Vagina (tissue), 2 donors: ENCODE measurements around the gene SNRK.

ENCODE experiments used
- CTCF ChIP-seq, 3 experiments: fragments of 450-650 bp in 2 of 3; fragments of 200-600 bp in 1 of 3; sonication (generic) in 1 of 3; IDR thresholded peaks; one replicate each; pipeline ENCODE4 v1.5.1; 2017 to 2019; ENCODE audit warnings: antibody characterized with exemption in 3 of 3, mild to moderate bottlenecking in 2 of 3, moderate library complexity in 2 of 3
- POLR2A ChIP-seq, 2 donors: fragments of 450-650 bp; IDR thresholded peaks; one replicate each; pipeline ENCODE4 v1.6.1; 2017; ENCODE audit warnings: antibody characterized with exemption in 2 of 2, mild to moderate bottlenecking in 2 of 2, moderate library complexity in 2 of 2

DNA sequence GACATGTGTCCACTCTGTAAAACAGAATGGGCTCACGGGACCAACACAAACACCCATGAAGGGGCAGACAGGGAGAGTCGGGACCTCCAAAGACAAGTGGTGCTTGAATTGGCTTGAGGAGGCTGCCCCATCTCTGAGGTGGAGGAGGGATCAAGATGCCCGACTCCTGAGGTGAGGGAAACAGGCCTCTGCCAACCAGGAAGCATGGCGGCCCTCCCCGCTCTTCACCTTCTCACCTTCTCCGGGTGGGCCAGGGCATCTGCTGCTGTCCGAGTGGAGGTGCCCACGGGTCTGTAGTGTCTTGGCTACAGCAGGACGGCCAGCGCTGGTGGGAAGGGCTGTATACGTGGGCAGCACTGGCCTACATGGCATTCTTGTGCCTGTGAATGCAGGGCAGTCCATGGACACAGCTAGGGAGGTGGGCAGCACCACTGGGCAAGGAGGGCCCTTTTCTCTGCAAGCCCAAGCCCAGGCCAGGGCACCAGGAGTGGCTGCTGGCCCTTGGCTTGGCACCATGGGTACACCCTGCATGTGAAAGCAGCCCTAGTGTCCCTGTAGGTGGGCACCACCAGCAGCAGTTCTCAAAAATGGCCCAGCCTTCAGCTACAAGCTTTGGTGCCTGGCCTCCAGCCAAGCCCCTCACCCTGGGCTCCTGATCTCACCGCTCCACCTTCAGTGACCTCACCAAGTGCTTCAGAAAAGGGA, 79.4 kb downstream of the SNRK start:
- TF ChIP-seq CTCF (IDR thresholded peaks at IDR 0.05) (no peak), POLR2A (IDR thresholded peaks at IDR 0.05) (no peak)
